T-helper 1 cell treated with Interleukin-12 subunit alpha and Interleukin-12 subunit beta and Interleukin-4 antibody, amounts not matched to agents 30 μg/mL and 1 μg/mL, for 36 hours (primary cell): ENCODE data around the gene MPND.
A peak's percentile ranks its signal among the peaks of the same experiment; 100 is the strongest.

Experiments
- H3K27ac Mint-ChIP-seq: one replicate; pipeline ENCODE4 v1.8.0; 2021; ENCODE audit warnings: mild to moderate bottlenecking, mixed read lengths
- H3K27me3 Mint-ChIP-seq: one replicate; pipeline ENCODE4 v1.8.0; 2021; ENCODE audit warnings: low read depth, mixed read lengths
- H3K36me3 Mint-ChIP-seq: one replicate; pipeline ENCODE4 v1.8.0; 2021; ENCODE audit warnings: low read depth, mixed read lengths
- H3K4me1 Mint-ChIP-seq: one replicate; pipeline ENCODE4 v1.8.0; 2021; ENCODE audit warnings: low read depth, mixed read lengths
- H3K4me3 Mint-ChIP-seq: one replicate; pipeline ENCODE4 v1.8.0; 2021; ENCODE audit warnings: mild to moderate bottlenecking, moderate library complexity, mixed read lengths
- H3K9me3 Mint-ChIP-seq: one replicate; pipeline ENCODE4 v1.8.0; 2021; ENCODE audit warnings: mixed read lengths

Gene MPND

DNA sequence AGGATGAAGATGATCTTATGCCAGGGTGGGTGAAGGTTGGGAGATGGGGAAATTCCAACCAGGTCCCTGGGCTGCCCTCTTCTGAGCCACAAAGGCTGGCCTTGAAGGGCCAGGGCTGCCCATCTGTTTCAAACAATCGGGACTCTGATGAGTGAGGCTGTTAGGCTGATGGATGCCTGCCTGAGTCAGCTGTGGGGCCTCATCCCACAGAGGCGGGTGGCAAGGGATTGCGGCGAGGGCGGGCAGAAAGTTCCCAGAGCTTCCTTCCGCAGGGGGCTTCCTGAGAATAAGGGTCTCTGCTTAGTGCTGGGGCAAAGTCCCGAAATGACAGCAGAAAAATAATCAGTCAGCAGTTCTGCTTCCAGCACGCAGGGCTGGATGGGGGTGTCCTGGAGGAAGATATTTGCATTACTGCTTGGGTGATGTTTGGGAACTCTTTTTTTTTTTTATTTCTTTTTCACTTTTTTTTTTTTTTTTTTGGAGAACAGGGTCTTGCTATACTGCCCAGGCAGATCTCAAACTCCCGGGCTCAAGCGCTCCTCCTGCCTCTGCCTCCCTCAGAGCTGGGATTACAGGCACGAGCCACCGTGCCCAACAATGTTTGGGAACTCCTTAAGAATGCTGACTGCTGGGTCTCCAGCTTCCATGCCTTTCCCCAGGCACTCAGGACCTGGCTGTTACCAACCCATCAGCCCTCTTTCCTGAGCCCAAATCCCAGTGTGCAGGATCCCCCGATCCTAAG is 42.9 kb downstream of the MPND start:
- Mint-ChIP-seq H3K4me3 (no peak overlapping the region), H3K27ac (no peak overlapping the region), H3K4me1 (peaks cover 22% of the 10 kb centered on the region), H3K36me3 (peaks cover 7% of the 10 kb centered on the region), H3K27me3 (no peaks in the 10 kb centered on the region), H3K9me3 (no peaks in the 10 kb centered on the region)

DNA sequence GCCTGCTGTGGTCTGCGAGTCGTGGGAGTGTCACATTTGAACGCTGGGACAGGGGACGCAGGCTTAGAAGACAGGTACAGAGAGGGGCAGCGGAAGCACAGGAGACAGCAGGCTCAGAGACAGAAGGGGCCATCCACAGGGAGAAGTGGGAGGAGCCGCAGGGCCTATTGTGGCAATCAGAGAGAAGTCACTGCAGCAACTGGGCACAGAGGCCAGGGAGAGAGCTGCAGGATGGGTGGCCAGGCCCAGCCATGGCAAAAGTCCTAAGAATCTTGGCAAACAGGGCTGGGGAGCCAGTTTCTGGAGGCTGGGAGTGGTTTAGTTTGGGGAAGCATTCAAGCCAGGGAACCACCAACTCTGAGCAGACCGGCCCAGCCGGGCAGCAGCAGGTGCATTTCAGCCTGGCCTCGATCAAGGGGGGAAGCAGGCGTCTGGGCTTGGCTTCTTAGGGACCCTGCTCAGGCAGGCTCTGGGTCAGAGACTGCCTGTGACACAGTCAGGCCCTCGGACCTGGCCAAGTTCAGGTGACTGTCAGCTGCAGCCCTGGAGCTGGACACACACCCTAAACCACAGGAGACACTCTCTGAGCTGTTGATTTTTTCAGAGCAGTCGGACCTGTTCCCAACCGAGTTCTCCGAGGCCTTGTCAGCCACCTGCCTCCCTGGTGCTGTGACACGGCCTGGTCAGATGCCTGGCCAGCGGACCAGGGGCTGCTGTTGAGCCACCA is 45.1 kb downstream of the MPND start:
- Mint-ChIP-seq H3K36me3 (peaks cover 7% of the 10 kb centered on the region), H3K27ac (peak overlapping the region; percentile 26), H3K27me3 (no peaks in the 10 kb centered on the region), H3K9me3 (no peaks in the 10 kb centered on the region), H3K4me1 (peaks cover 18% of the 10 kb centered on the region), H3K4me3 (no peak overlapping the region)

DNA sequence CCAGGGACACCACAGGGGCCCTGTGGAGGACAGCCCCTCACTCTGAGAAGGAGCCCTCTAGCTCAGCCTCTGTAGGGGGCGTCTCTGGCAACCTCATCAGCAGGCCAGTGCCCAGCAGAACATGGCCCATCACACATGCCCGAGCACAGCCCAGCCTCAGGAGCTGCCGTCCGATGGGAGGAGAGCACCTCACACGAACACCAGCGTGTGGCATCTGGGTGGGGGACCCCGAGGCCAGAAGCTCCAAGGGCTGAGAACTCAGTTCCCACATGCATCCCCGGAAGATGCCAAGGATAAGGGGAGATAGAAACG is 45.7 kb downstream of the MPND start:
- H3K27ac Mint-ChIP-seq = no peak overlapping the region
- H3K36me3 Mint-ChIP-seq = peaks cover 10% of the 10 kb centered on the region
- no peak overlapping the region for H3K4me3 Mint-ChIP-seq
- H3K27me3 Mint-ChIP-seq = no peaks in the 10 kb centered on the region
- peaks cover 20% of the 10 kb centered on the region for H3K4me1 Mint-ChIP-seq
- no peaks in the 10 kb centered on the region for H3K9me3 Mint-ChIP-seq

DNA sequence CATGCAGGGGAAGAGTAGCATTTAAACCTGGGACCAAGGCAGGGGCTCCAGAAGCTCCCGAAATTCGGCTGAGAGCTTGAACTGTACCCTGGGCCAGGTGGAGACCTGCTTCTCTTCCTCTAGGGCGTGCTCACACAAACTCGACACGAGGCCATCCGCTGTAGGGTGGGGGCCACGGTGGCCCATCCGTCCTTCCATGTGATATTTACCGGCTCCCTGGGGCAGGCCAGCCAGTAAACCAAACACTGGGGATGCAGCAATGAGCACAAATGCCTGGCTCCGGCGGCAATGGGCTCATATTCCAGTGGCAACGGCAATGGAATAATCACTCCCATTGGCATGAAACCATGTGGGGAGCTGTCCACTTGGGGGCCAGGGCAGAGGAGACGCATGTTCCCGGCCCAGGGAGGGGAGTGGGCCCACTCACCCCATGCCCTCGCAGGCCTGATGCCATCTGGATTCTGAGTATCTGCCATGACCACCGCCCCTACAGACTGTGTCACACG is 46.2 kb downstream of the MPND start:
- peaks cover 26% of the 10 kb centered on the region for H3K4me1 Mint-ChIP-seq
- H3K4me3 Mint-ChIP-seq = no peak overlapping the region
- H3K36me3 Mint-ChIP-seq = peaks cover 14% of the 10 kb centered on the region
- H3K27me3 Mint-ChIP-seq = no peaks in the 10 kb centered on the region
- no peaks in the 10 kb centered on the region for H3K9me3 Mint-ChIP-seq
- H3K27ac Mint-ChIP-seq = no peak overlapping the region

DNA sequence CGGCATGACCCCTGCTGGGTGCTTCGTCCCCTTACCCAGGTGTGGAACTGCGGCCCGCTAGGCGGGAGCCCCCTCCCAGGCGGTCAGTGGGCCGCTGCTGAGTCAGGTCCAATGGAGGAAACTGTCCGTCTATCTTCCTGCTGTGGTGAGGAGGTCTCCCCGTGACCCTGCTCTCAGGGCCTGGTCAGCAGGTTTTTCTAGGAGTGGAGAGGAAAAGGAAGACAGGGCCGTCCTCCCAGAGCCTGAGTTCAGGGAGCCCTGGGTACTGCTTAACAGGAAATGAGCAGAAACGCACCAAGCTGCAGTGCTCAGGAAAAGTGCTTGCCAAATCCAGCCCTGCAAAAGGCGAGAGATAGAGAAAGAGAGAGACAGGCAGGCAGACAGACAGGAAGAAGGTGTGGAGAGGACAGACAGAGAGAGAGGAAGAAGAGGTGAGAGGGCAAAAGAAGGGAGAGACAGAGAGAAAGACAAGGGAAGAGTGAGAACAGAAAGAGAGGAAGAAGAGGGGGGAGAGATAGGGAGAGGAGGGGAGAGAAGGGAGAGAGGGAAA is 46.7 kb downstream of the MPND start:
- H3K36me3 Mint-ChIP-seq = peaks cover 16% of the 10 kb centered on the region
- H3K27me3 Mint-ChIP-seq = no peaks in the 10 kb centered on the region
- H3K27ac Mint-ChIP-seq = peak overlapping the region; percentile 77
- H3K9me3 Mint-ChIP-seq = no peaks in the 10 kb centered on the region
- peak overlapping the region; percentile 72 for H3K4me3 Mint-ChIP-seq
- H3K4me1 Mint-ChIP-seq = peaks cover 31% of the 10 kb centered on the region

DNA sequence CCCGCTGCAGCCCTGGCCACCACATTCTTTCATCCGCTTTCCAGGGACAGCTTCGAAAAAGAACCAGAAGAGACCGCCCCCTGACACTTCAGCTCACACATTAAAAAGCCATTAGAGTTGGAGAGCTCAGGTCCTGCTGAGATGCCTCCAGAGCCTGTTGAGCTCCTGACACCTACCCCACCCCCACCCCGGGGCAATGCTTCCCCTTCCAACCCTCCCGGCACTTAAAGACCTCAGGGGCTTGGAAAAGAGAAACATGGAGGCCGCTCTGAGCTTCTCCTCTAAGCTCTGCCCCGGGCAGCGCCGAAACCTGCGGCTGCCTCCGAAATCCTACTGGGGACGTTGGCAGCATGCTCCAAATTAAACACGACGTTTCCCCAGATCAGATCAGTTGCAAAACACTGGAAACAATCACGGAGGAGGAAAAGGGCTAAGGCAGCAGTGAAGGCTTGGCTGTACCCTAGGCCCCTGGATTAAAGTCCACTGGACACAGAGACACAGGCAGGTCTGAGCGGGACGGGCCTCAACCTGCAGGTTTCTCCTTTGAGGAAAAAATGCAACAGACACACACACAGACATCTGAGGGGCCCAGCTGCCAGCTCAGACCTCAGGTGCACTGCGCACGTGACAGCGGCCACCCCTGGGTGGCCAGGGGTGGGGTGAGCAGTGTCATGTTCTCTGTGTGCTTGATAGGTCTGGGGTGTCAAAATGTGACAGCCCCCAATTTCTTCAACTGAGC is 47.4 kb downstream of the MPND start:
- Mint-ChIP-seq H3K27ac (no peak overlapping the region), H3K4me1 (peaks cover 35% of the 10 kb centered on the region), H3K9me3 (no peaks in the 10 kb centered on the region), H3K36me3 (peaks cover 21% of the 10 kb centered on the region), H3K4me3 (no peak overlapping the region), H3K27me3 (no peaks in the 10 kb centered on the region)

DNA sequence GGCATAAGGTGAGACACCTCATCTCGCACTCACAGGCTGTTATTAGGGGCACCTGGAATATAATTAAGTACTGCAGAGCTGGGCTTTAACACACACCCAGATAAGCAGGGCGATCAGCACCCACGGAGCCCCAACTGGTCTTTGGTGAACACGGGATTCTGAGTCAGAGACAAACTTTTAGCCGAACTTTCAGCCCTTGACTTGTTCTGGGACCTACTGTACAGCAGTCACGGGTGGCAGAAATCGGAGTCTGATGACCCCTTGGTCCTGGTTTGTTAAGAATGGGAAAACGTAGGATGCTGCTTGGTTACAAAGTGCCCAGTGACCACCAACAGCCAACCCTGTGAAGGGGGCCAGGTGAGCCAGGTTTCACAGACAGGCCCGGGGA is 47.9 kb downstream of the MPND start:
- Mint-ChIP-seq H3K27me3 (no peaks in the 10 kb centered on the region), H3K27ac (no peak overlapping the region), H3K36me3 (peaks cover 23% of the 10 kb centered on the region), H3K9me3 (no peaks in the 10 kb centered on the region), H3K4me3 (no peak overlapping the region), H3K4me1 (peaks cover 38% of the 10 kb centered on the region)

DNA sequence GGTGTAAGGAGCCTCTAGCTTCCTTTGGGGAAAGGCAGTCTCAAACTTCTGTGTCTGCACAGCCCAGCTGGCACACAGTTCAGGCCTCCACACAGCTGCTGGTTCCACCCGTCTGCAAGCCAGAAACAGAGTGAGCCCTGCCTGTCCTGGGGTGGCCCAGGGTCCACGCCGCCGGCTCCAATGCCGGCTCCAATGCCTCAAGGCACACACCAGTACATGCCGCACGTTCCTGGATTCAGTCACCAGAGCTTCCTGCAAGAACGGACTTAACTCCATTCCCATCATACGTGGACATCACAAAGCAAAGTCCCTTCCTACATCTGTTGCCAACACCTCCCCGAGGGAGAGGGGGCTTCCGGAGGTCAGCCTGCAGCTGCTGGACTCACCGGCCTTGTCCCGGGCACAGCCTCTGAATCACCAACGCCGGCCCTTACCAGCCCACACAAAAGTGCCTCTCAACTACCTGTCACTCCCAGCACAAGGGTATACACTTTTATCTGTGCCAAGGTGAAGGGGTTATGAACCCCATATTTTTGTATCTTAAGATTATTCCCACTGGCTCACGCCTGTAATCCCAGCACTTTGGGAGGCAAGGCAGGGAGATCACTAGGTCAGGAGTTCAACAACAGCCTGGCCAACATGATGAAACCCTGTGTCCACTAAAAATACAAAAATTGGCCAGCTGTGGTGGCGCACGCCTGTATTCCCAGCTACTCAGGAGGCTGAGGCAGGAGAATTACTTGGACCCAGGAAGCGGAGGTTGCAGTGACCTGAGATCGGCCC is 48.5 kb downstream of the MPND start:
- Mint-ChIP-seq H3K27ac (no peak overlapping the region), H3K27me3 (no peaks in the 10 kb centered on the region), H3K4me1 (peaks cover 42% of the 10 kb centered on the region), H3K36me3 (peaks cover 28% of the 10 kb centered on the region), H3K4me3 (no peak overlapping the region), H3K9me3 (no peaks in the 10 kb centered on the region)

DNA sequence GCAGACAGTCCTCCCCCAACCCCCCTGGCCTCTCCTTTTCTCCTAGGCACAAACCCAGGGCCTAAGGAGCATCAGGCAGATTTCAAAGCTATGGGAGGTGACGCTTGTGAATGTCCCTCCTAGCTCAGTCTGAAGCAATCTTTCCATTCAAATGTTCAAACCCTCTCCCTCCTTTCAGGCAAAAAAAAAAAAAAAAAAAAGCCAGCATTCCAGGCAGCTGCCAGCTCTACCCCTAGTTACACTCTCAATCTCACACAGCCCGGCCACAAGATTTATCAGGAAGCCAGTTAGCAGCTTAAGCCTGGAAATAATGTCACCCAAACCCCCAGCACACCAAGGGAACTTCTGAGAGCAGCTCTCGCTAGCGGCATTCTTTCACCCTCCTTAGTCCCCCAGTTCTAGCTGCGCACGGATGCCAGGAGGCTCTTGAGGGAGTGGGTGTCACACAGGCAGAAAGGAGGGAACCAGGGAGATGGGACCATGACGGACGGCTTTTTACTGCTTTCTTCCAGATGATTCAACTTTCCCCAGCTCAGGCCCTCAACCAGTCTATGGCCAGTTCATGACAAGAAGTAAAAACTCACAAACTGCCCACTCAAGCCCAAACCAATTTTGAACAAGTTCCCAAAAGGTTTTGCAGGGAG is 50.7 kb downstream of the MPND start:
- Mint-ChIP-seq H3K4me1 (peaks cover 48% of the 10 kb centered on the region), H3K27me3 (no peaks in the 10 kb centered on the region), H3K27ac (peak overlapping the region; percentile 77), H3K4me3 (no peak overlapping the region), H3K9me3 (no peaks in the 10 kb centered on the region), H3K36me3 (peaks cover 25% of the 10 kb centered on the region)

DNA sequence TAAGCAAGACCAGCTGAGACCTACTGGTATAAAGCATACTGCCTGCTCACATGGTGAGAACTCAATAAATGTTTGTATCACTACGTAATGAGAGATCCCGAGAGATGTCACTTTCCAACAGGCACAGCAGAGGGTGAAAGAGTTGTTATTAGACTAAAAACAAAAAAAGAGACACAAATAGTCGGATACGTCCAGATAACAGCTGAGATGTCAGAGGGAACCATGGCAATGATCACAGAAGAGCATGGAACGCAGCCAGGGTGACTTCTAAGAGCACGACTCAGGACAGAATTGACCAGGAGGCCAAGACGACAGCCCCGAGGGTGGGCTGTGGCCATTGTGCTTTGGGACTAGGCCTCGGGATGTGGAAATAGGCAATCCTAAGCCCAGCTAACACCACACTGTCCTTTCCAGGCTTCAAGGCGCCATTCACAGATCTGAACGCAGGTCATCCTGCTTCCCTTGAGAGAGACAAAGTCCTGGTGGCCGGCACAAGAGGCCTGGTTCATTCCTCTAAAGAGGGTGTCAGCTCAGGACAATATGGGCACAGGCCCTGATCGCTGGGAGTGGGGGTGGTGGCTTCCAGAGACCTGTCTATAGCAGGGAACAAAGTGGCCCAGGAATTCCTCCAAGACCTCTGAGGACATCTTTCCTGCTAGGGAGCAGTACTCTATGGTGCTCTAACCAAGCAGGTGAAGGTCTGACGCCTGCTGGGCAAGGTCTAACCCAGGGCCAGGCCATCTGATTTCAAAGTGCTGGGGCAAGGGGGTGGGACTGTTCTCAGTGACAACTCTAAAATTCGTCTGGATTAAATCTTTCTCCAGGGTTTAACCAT is 53.8 kb downstream of the MPND start:
- Mint-ChIP-seq H3K27ac (no peak overlapping the region), H3K4me3 (no peak overlapping the region), H3K27me3 (no peaks in the 10 kb centered on the region), H3K9me3 (no peaks in the 10 kb centered on the region), H3K36me3 (peaks cover 23% of the 10 kb centered on the region), H3K4me1 (peaks cover 47% of the 10 kb centered on the region)

DNA sequence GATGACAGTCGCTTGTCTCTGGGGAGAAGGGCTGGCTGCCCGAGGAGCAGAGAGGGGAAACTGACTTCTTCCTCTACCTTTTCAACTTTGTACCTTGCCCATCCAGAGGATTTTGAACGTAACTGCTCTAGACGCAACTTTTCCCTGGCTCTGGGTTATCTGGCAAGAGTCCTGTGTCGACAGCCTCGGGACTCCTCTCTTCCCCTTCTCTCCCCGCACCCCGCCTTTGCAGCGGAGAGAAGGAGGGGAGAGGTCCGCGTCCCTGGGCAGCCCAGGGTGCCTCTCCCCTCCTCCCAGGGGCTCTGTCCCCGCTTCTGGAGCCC is 56.4 kb downstream of the MPND start:
- peaks cover 19% of the 10 kb centered on the region for H3K36me3 Mint-ChIP-seq
- H3K4me3 Mint-ChIP-seq = peak overlapping the region; percentile 92
- no peaks in the 10 kb centered on the region for H3K27me3 Mint-ChIP-seq
- peak overlapping the region; percentile 87 for H3K27ac Mint-ChIP-seq
- peaks cover 50% of the 10 kb centered on the region for H3K4me1 Mint-ChIP-seq
- no peaks in the 10 kb centered on the region for H3K9me3 Mint-ChIP-seq

DNA sequence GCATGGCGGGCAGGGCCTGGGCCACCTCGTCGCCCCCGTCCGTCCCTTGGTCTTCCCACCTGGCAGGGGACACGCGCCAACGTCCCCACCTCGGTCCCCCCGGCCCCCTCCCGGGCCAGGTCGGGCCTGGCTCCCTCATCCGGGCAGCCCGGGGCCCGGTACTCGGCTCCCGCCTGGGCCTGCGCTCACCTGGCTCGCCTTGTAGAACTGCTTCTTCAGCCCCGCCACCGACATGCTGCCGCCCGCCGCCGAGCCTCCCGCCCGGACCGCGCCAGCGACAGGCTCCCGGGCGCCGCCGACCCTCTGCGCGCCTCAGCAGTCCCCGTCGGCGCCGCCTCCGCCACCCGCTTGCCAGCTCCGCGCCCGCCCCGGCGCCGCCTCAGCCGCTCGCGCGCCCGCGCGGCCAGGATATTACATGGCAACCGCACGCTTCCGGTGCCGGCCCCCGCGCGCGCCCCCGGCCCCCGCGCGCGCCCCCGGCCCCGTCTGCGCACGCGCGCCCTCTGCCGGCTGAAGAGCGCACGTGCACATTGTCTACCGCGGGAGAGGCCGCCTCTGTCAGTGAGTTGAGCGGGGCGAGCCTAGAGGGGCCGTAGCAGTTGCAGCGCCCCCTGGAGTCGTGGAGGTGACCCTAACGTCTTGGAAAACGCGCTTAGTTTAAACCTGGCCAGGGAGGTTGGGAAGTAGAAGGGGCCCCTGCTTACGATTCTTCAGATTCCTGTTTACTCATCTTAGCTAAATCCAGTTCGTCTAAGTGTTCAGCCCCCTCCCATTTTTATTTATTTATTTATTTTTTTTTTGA is 57.0 kb downstream of the MPND start, which contains the start of gene SH3GL1:
Gene SH3GL1, minus strand, starts transcription at position 413 of the 802 bp plus-strand sequence. Its CDS starts 179 bp downstream, at position 234.
- no peaks in the 10 kb centered on the region for H3K9me3 Mint-ChIP-seq
- peak within 1 kb of the TSS; percentile 94 for H3K27ac Mint-ChIP-seq
- H3K4me1 Mint-ChIP-seq = peaks cover 48% of the 10 kb centered on the region
- no peaks in the 10 kb centered on the region for H3K27me3 Mint-ChIP-seq
- peaks cover 19% of the 10 kb centered on the region for H3K36me3 Mint-ChIP-seq
- peak within 1 kb of the TSS; percentile 92 for H3K4me3 Mint-ChIP-seq
